DLD1 (cell line): ENCODE data around the gene FHOD1.

Source experiments
- in situ Hi-C: cut with HindIII; loops from 2 replicates; pipeline ENCODE4 v1.10.0; 2017; ENCODE audit warnings: low sequenced_read_pairs

FHOD1 gene

DNA sequence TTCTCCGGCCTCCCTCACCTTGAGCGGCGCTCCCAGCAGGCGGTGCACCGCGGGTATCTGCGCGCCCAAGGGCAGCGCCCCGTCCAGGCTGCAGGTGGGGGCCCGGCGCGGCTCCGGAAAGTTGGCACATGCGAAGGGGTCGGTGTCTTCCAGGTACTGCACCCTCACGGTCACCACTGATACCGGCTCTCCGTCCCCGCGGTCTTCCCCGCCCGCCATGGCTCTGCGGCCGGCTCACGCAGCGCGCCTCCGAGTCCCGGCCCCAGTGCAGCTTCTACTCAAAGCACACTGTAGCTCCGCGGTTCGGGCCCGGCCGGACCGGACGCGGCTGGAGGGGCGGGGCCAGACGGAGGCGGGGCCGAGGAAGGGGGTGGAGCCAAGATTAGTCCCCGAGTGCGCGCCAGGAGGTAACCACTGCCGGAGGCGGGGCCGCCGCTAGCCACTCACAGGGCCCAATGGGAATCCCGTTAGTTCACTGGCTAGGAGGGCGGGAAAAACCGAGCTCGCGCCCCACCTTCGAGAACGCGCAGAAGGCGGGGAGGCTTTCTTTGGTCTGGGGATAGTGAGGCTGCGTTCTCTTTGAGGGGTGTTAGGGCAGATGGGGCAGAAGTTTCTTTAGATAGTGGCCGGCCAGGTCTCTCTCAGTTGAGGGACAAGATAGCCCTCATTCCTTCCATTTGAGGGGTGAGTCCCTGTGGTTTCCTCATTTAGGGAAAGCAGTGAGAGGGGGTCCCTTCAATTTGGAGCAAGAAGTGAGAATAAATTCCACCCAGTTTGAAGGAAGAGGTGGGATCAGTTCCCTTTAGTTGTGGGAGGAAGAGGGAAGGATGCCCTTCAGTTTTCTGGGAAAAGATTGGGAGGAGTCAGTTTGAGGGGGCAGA lies at the start of gene FHOD1:
TSS of gene FHOD1 (minus strand) at position 290 of the 881 bp plus-strand sequence. CDS start at position 219, 71 bp downstream.
- in situ Hi-C loops, result no loop called here

DNA sequence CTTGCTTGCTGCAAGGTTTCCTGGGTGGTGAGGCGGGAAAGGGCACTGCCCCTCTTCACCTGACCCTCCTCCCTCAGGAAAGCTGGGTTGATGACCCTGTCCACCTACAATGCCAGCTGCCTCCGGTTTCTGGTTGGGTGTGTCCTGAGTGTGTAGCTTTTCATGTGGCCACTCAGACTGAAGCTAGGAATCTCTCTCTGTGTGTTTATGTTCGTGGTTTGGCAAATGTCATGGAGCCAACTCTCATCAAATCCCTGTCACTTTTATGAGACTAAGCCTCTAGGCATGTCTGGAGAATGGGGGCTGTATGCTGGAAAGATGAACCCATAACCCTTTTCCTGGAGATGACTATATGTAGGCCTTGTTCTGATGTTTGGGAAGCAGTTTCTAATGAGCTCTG lies 49.1 kb upstream of the FHOD1 start:
- in situ Hi-C loops, result no loop called here

DNA sequence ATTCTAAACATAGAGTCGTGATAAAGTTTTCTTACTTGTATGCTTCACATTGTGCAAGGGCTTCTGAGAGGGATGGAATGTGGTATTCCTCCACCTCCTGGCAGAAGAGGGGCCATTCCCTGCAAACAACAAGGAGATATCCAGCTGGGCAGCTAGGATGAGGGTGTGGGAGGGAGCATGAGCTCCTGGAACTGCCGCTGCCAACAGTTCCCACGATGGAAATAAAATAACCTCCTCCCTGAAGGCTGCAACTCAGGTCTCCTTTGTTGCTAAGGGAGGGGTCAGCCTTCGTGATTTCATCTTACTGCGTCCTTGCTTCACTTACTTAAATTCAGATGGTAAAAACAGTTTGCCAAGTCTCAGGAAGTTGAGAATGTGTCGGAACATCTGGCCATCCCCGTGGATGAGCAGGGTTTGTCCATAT lies 47.7 kb upstream of the FHOD1 start:
- in situ Hi-C loops, result no loop called here

DNA sequence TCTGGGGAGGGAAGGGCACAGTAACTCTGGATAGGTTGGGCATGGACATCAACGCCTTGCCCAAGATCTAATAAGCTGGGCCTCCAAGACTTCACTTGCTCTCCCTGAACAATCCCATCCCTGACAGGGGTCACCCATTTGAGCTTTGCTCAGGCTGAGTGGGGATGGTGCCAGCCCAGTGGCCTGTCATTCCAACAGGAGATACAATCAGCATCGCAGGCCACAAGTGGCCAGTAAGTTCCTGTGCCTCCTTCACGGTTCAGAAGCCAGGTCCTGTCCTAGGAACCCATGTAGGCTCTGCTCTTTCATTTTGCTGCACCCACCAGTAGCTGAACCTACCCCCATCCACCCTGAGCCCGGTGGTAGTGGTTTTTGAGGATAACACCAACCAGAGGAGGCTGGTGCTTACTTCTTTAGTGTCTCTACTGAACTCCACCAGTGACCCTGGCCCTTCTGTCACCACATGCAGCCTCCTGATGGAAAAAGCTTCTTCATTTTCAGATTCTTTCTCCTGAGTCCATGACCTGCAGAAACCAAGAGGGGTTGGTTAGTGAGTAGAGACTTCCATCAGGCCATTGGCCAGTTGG lies 47.0 kb upstream of the FHOD1 start:
- in situ Hi-C loops, result no loop called here

DNA sequence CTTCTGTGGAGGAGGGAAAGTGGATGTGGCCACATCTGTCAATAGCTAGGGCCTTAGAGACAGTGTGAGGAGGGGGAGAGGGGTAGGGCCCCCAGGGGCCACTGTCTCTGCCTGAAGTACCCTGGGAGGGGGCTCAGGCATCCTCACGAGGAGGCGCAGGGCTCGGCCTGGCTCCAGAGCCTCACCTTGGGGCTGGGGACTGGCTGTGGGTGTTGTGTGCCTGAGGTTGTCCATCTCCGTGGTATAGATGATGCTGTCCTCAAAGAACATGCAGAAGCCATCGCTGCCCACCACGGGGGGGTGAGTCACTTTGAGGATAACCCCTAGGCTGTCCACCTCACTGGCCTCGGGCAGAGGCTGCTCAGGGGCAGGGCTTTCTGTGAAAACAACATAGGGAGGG lies 44.2 kb upstream of the FHOD1 start:
- in situ Hi-C loops, result no loop called here

DNA sequence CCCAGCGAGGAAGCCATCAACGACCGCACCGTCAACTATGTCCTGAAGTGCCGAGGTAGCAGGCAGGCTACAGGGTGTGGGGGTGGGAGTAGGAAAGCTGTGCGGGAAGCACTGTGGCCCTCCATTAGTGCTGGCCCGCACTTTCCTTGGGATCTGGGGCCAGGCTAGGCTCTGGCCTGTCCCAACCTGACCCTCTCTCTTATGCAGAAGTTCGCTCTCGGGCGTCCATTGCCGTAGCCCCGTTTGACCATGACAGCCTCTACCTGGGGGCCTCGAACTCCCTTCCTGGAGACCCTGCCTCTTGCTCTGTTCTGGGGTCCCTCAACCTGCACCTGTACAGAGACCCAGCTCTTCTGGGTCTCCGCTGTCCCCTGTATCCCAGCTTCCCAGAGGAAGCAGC lies 40.7 kb upstream of the FHOD1 start:
- in situ Hi-C loops, result no loop called here

DNA sequence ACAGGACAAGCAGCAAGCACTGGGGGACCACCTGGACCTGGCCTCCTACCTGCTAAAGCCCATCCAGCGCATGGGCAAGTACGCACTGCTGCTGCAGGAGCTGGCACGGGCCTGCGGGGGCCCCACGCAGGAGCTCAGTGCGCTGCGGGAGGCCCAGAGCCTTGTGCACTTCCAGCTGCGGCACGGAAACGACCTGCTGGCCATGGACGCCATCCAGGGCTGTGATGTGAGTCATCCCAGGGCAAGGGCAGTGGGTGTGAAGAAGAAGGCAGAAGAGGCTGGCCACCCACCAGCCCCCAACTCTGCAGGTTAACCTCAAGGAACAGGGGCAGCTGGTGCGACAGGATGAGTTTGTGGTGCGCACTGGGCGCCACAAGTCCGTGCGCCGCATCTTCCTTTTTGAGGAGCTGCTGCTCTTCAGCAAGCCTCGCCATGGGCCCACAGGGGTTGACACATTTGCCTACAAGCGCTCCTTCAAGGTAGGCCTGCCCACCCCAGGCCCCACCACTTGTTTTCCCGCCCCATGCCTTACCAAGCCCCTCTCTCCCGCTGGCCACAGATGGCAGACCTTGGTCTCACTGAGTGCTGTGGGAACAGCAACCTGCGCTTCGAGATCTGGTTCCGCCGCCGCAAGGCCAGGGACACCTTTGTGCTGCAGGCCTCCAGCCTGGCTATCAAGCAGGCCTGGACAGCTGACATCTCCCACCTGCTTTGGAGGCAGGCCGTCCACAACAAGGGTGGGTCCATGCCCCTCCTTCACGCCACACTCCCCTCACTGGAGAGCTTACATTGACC lies 39.4 kb upstream of the FHOD1 start:
- in situ Hi-C loops, result no loop called here

DNA sequence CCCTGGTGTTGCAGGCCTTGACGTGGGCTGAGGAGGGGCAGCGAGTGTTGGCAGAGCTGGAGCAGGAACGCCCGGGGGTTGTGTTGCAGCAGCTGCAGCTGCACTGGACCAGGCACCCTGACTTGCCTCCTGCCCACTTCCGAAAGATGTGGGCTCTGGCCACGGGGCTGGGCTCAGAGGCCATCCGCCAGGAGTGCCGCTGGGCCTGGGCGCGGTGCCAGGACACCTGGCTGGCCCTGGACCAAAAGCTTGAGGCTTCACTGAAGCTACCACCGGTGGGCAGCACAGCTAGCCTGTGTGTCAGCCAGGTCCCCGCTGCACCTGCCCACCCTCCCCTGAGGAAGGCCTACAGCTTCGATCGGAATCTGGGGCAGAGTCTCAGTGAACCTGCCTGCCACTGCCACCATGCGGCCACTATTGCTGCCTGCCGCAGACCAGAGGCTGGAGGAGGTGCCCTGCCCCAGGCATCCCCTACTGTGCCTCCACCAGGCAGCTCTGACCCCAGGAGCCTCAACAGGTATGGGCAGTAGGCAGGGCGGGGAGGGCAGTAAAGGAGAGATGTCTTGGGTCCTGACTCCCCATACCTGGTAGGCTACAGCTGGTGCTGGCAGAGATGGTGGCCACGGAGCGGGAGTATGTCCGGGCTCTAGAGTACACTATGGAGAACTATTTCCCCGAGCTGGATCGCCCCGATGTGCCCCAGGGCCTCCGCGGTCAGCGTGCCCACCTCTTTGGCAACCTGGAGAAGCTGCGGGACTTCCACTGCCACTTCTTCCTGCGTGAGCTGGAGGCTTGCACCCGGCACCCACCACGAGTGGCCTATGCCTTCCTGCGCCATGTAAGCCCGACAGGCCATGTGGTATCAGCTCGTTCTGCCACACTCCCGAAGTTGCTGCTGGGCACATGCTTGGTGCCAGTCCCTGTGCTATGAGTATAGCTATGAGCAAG lies 37.7 kb upstream of the FHOD1 start:
- in situ Hi-C loops, result loop anchor here (5.0 kb wide), 1 partner anchor 82 kb away; no protein-coding TSS in a partner anchor

DNA sequence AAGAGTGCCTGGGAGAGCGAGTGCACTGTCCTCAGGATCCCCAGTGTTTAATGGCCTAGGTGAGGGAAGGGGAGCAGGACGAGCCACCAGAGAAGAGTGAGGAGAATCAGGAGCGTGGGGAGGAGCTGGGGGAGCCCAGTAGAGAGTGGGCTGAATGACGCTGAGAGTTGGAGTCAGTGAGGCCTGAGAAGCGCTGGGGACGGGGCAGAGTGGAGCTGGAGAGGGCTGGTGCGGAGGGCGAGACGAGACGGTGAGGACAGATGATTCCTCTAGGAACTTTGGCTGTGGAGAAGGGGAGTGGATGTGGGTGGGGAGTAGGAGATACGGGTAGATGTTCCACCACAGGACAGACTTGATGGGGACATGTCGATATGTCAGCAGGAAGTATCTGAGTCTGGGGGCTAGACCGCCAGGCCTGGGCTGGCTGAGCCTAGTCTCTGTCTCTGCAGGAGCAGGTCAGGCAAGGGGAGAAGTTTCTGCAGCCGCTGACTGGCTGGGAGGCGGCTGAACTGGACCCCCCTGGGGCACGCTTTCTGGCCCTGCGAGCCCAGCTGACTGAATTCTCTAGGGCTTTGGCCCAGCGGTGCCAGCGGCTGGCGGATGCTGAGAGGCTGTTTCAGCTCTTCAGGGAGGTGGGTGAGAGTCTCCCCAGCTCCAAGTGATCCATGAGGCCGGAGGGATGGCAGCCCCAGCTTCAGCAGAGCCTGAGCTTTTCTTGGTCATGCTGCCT lies 36.7 kb upstream of the FHOD1 start:
- in situ Hi-C loops, result loop anchor here (5.0 kb wide), 1 partner anchor 83 kb away; no protein-coding TSS in a partner anchor

DNA sequence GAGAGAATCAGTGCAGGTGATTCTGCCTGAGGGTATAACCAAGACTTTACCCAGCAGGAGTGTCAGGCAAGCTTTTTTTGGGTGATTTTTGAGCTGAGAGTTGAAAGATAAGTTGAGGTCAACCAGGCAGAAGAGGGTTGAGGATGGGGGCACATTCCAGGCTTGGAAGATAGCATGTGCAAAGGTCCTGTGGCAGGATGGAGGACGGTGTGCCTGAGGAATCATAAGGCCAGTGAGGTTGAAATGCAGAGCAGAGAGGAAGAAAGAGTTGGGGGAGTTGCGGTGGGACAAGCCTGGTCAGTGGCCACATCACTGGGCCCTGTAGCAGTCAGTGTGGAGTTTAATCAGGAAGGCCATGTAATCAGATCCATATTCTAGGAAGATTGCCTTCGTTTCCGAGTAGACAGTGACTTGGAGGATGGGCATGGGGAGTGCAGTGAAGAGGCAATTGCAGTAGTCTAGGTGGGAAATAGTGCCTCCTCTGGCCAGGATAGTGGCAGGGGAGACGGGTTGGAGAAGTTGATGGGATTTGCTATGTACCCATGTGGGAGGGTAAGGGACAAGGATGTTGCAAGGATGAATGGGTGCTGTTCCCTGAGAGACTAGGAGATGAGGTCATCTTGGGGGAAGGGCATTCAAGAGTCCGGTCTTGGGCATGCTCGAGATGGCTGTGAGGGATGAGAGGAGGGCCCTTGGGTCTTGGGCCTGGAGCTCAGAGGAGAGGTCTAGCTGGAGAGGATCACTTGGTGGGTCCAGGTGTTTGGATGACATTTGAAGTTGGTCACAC lies 36.0 kb upstream of the FHOD1 start:
- in situ Hi-C loops, result loop anchor here (5.0 kb wide), 1 partner anchor 84 kb away; no protein-coding TSS in a partner anchor

DNA sequence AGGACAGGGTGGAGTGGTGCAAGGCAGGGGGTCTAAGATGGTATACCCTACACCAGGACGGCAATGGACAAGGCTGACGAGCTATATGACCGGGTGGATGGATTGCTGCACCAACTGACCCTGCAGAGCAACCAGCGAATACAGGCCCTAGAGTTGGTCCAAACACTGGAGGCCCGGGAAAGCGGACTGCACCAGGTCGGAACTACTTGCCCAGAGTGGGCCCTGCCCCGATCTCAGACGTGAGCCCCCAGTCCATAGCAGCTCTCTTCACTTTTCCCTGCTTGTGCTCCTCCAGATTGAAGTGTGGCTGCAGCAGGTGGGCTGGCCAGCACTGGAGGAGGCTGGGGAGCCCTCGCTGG lies 35.1 kb upstream of the FHOD1 start:
- in situ Hi-C loops, result loop anchor here (5.0 kb wide), 1 partner anchor 85 kb away; no protein-coding TSS in a partner anchor

DNA sequence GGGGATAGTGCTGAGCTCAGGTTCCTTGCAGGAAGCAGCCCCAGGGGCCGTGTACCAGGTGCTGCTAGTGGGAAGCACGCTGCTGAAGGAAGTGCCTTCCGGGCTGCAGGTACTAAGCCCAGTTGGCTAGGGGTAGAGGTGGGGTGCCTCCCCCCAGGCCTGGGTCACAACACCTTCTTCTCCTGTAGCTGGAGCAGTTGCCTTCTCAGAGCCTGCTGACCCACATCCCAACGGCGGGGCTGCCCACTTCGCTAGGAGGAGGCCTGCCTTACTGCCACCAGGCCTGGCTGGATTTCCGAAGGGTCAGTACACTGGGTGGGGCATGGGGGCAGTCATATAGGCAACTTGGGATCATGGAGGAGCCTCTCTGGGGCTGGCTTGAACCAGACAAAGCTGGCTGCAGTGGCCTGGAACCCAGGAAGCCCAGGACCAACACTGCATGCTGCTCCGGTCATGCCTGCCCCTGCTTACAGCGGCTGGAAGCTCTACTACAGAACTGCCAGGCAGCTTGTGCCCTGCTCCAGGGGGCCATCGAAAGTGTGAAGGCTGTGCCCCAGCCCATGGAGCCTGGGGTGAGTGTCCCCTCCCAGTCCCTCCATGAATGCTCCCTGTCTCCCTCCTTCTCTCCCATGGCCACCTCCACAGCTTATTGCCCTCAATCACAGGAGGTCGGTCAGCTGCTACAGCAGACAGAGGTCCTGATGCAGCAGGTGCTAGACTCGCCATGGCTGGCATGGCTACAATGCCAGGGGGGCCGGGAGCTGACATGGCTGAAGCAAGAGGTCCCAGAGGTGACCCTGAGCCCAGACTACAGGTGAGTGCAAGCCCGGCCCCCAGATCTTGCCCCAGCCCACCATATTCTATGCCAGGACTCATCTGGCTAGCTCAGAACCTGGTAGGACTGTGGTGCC lies 34.5 kb upstream of the FHOD1 start:
- in situ Hi-C loops, result loop anchor here (5.0 kb wide), 1 partner anchor 86 kb away; no protein-coding TSS in a partner anchor

DNA sequence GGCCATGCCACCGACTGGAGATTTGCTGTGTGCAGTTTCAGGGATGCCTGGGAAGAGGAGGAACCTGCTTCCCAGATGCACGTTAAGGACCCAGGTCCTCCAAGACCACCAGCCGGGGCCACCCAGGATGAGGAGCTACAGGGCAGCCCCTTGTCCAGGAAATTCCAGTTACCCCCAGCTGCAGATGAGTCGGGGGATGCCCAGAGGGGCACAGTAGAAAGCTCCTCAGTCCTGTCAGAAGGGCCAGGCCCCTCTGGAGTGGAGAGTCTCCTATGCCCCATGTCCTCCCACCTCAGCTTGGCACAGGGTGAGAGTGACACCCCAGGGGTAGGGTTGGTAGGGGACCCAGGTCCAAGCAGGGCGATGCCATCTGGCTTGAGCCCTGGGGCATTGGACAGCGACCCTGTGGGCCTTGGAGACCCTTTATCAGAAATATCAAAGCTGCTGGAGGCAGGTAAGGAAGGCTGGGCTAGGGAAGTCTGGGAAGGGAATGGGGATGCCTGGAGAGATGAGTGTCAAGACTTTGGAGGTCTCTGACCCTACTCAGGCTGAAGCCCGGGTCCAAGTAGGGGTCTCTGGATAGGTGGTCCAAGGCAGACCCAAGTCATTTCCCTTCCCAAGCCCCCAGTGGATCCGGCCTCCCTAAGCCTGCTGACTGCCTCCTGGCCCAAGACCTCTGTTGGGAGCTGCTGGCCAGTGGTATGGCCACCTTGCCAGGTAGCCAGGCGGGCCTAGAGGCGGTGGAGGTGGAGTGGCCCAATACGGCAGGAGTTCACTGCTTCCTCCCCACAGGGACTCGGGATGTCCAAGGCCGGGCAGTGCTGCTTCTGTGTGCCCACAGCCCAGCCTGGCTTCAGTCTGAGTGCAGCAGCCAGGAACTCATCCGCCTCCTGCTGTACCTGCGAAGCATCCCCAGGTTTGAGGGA lies 33.1 kb upstream of the FHOD1 start:
- in situ Hi-C loops, result loop anchor here (5.0 kb wide), 1 partner anchor 87 kb away; no protein-coding TSS in a partner anchor

DNA sequence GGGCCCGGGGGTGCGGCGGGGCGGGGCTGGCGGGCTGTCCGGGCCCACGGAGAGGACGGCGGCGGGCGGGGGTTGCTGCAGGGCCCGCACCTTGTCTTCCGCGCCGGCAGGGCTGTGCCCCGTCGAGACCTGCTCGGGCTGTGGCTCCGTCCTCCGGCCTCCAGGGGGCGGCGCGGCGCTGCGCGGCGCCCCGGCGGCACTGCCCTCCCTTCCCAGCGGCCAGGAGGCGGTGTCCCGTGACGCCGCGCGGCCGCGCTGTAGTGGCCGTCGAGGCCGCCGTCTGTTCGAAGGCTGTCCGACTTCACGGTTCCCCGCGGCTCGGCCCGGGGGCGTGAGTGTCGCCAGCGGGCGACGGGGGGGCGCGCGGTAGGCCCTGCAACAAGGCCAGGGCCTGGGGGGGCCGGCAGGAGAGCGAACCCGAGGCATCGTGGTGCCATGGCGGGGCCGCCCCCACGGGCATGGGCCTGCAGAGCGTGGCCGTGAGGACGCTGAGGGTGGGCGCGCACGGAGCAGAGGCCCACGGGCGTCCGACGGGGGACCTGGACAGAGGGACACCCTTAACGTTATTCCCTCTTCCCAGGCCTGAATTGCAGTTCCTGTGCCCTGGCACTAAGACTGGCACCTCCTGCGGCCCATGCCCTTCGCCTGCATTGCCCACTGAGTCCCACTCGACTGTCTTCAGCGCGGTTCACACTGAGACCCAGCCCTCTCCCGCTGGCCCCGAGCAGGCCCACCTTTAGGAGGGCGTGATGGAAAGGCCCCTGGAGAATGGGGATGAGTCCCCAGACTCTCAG lies 32.2 kb upstream of the FHOD1 start, which contains the start of gene PLEKHG4:
TSS of gene PLEKHG4 (plus strand) at position 237 of the 794 bp plus-strand sequence. CDS start at position 750, 513 bp downstream.
- in situ Hi-C loops, result loop anchor here (5.0 kb wide), 1 partner anchor 88 kb away; no protein-coding TSS in a partner anchor

DNA sequence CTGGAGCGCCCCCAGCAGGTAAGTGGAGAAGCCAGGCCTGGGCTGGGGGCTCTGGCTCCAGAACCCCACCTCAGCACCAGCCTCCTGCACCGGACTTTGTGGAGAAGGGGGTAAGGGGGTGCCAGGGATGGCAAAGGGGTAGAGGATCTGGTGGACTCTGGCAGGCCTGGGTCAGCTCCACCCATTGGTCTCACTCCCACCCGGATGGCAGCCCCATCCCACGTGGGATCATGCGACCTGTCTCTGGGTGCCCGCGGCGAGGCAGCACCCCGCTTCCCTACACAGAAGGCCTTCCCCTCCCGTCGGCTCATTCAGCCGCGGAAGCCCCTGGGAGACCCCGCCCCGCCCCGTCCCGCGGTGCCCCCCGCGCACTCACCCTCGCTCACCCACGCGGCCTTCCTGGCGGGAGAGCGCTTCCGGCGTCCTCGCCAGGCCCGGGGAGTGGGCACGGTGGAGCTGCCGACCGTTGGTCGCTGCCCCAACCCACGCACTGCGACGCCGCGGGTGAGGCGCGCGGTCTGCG lies 31.6 kb upstream of the FHOD1 start:
- in situ Hi-C loops, result no loop called here
